B cell (primary cell): ENCODE data around the gene SLC7A10. TPM values are rescaled to one million over a fixed set of nuclear protein-coding genes. Genes with fewer than 3 reads are reported as not detected.

ENCODE experiments used
- ATAC-seq: fragments of 200-7000 bp; cut with Tn5 transposase; one replicate; pipeline ENCODE4 v1.10.0; 2021; ENCODE audit warnings: low read depth, mild to moderate bottlenecking, moderate number of reproducible peaks, moderate library complexity
- CTCF ChIA-PET: fragments of 350-600 bp; sonication (Branson Sonifier 250); formaldehyde crosslinking; loops from one replicate; lab custom pipeline; 2021; ENCODE audit warnings: antibody characterized with exemption, inconsistent platforms; lab: Charles Lee
- POLR2A ChIA-PET: fragments of 350-600 bp; sonication (Branson Sonifier 250); formaldehyde crosslinking; loops from one replicate; lab custom pipeline; 2021; ENCODE audit warnings: antibody characterized with exemption; lab: Charles Lee
- DNase-seq: peaks from one replicate; pipeline ENCODE4 v3.0.0; 2013
- H2AFZ ChIP-seq: 2 replicates; pipeline ENCODE4 v1.6.1; 2012; ENCODE audit warnings: mild to moderate bottlenecking, low read depth, low read length; ENCODE audit not compliant: insufficient read depth, poor library complexity, severe bottlenecking
- H3K27ac ChIP-seq, 2 donors: 1 replicate in 1 of 2; 2 replicates in 1 of 2; pipeline ENCODE4 v1.5.1; 2012 to 2013; ENCODE audit warnings: low read length in 2 of 2, mild to moderate bottlenecking in 2 of 2, moderate library complexity in 1 of 2
- H3K27me3 ChIP-seq, 4 experiments: fragments of 200-600 bp in 1 of 4; sonication (generic) in 1 of 4; replicated peaks in 1 of 4; 1 replicate in 2 of 4; 2 replicates in 2 of 4; pipeline versions ENCODE4 v1.6.1 to v1.7.0; 2013 to 2016; ENCODE audit warnings: low read length in 3 of 4, mild to moderate bottlenecking in 2 of 4, mixed read lengths in 1 of 4, moderate library complexity in 1 of 4; ENCODE audit not compliant: insufficient read depth in 4 of 4, control insufficient read depth in 3 of 4; ENCODE audit errors: control extremely low read depth in 1 of 4
- H3K36me3 ChIP-seq, 2 experiments: replicated peaks in 1 of 2; 1 replicate in 1 of 2; 2 replicates in 1 of 2; pipeline versions ENCODE4 v1.6.1 to v1.7.1; 2013; ENCODE audit warnings: low read length in 1 of 2; ENCODE audit not compliant: insufficient read depth in 2 of 2, control insufficient read depth in 1 of 2; ENCODE audit errors: control extremely low read depth in 1 of 2, extremely low read depth in 1 of 2
- H3K4me1 ChIP-seq, 2 donors: fragments of 200-600 bp in 1 of 2; sonication (generic) in 1 of 2; 1 replicate in 1 of 2; 2 replicates in 1 of 2; pipeline versions ENCODE4 v1.5.1 to v1.6.1; 2013 to 2017; ENCODE audit warnings: low read length in 2 of 2; ENCODE audit not compliant: control insufficient read depth in 2 of 2, insufficient read depth in 2 of 2
- H3K4me2 ChIP-seq: replicated peaks from 2 replicates; pipeline ENCODE3; 2012; ENCODE audit warnings: mild to moderate bottlenecking, low read depth, low read length; ENCODE audit not compliant: poor library complexity, severe bottlenecking
- H3K4me3 ChIP-seq, 5 experiments: fragments of 200-600 bp in 1 of 5; sonication (generic) in 1 of 5; 1 replicate in 3 of 5; 2 replicates in 2 of 5; pipeline versions ENCODE4 v1.5.1 to v1.7.0; 2011 to 2016; ENCODE audit warnings: low read length in 4 of 5, mild to moderate bottlenecking in 4 of 5, low read depth in 2 of 5, control low read depth in 1 of 5, moderate library complexity in 1 of 5; ENCODE audit not compliant: insufficient read depth in 1 of 5; ENCODE audit errors: control extremely low read depth in 1 of 5, extremely low read depth in 1 of 5
- H3K79me2 ChIP-seq: fragments of 200-600 bp; sonication (generic); one replicate; pipeline ENCODE4 v1.6.0; 2016; ENCODE audit warnings: low read length; ENCODE audit not compliant: control insufficient read depth, insufficient read depth
- H3K9ac ChIP-seq: fragments of 200-600 bp; sonication (generic); 2 replicates; pipeline ENCODE4 v1.6.1; 2017; ENCODE audit warnings: mild to moderate bottlenecking, low read length, moderate library complexity
- H3K9me3 ChIP-seq, 3 donors: one replicate each; pipeline versions ENCODE4 v1.6.1 to v1.7.1; 2013; ENCODE audit warnings: low read length in 2 of 3; ENCODE audit not compliant: control insufficient read depth in 2 of 3, insufficient read depth in 1 of 3; ENCODE audit errors: control extremely low read depth in 1 of 3
- H4K20me1 ChIP-seq: 2 replicates; pipeline ENCODE4 v1.6.0; 2012; ENCODE audit warnings: mild to moderate bottlenecking, low read length; ENCODE audit not compliant: insufficient read depth, control insufficient read depth, poor library complexity, severe bottlenecking
- H3K27ac Mint-ChIP-seq: one replicate; pipeline ENCODE4 v1.8.0; 2021; ENCODE audit warnings: mixed read lengths
- H3K27me3 Mint-ChIP-seq: one replicate; pipeline ENCODE4 v1.8.0; 2021; ENCODE audit warnings: mixed read lengths
- H3K4me1 Mint-ChIP-seq: one replicate; pipeline ENCODE4 v1.8.0; 2021; ENCODE audit warnings: mixed read lengths
- H3K4me3 Mint-ChIP-seq: one replicate; pipeline ENCODE4 v1.8.0; 2021; ENCODE audit warnings: mixed read lengths
- H3K9me3 Mint-ChIP-seq: one replicate; pipeline ENCODE4 v1.8.0; 2022; ENCODE audit warnings: mixed read lengths; ENCODE audit not compliant: insufficient read depth
- EZH2 ChIP-seq: IDR thresholded peaks from 2 replicates; pipeline ENCODE4 v1.6.1; 2012; ENCODE audit warnings: borderline replicate concordance, low read depth, mild to moderate bottlenecking, moderate library complexity, low read length; ENCODE audit not compliant: insufficient read depth, poor library complexity, severe bottlenecking
- WGBS: methylation state at CpG from one replicate; pipeline ENCODE4 v1.1.5; 2013; ENCODE audit warnings: missing lambda C conversion rate; ENCODE audit not compliant: insufficient coverage; 5-methylcytosine and 5-hydroxymethylcytosine counted together
- intact Hi-C: fragments of 100-400 bp; cut with micrococcal nuclease; formaldehyde crosslinking; loops from one replicate; pipeline ENCODE4 v1.10.0; 2022
- polyA plus RNA-seq: library from polyadenylated mRNA; depleted of rRNA; stranded (reverse); fragments of >200 nt; gene quantifications from 2 replicates; pipeline ENCODE4 v1.2.3, GENCODE V29; 2012
- total RNA-seq, 2 donors: library from RNA; stranded (reverse); fragments of 120-200 nt in 1 of 2; gene quantifications; 1 replicate in 1 of 2; 2 replicates in 1 of 2; pipeline versions ENCODE4 v1.2.3 to v1.2.4, GENCODE V29; 2013 to 2022
- TF ChIP-seq, protein P1 (sequence below): fragments of 200-600 bp; IDR thresholded peaks from one replicate; pipeline ENCODE4 v1.8.0; 2022; ENCODE audit warnings: antibody characterized with exemption, mild to moderate bottlenecking

Gene SLC7A10
- total and polyA plus RNA-seq, 2 donors (not counting 1 experiment from before 2014, with no cell fraction given): not detected

DNA sequence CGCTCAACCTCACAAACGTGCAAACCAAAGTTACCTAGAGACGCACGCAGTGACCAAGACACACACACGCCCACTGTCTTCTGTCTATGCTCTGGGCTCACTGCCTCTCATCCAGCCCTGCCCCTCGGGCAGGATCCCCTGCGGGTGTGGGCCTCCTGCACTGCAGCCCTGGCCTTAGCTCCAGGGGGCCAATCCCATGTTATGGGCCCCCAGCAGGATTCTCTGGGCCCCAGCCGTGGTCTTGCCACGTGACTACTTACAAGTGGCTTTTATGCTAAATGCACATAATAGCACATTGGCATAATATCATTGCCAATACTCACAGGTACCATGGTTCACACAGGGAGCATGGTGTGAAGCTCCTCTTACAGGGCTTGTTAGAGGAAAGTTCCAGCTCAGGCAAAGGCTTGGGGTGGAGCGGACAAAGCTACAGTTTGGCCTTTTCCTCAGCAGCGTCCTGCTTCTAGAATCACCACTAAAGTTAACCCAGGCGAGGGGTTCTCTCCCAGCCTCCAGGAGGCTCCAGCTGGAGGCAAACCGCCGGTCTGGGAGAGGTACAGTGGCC, 39.3 kb upstream of the SLC7A10 start:
- Histone ChIP-seq H3K27me3 (peaks cover 0 to 14% (median 4%) of the 10 kb centered on the region in 4 experiments), H3K9me3 (peaks cover 0 to 5% (median 0%) of the 10 kb centered on the region in 3 donors), H2AFZ (no peak overlapping the region), H3K4me2 (no peak overlapping the region), H3K9ac (no peak overlapping the region), H3K27ac (no peak overlapping the region), H4K20me1 (no peaks in the 10 kb centered on the region), H3K36me3 (no peaks in the 10 kb centered on the region), H3K4me3 (no peak overlapping the region), H3K79me2 (no peaks in the 10 kb centered on the region), H3K4me1 (peaks cover 13 to 14% of the 10 kb centered on the region in 2 donors)
- WGBS: 97% methylated on average over 11 of the region's 14 CpGs
- peaks cover 17% of the 10 kb centered on the region for H3K27me3 Mint-ChIP-seq
- ATAC-seq: no peak
- H3K4me3 Mint-ChIP-seq: no peak overlapping the region
- POLR2A ChIA-PET: no interaction called here
- peaks cover 14% of the 10 kb centered on the region for H3K4me1 Mint-ChIP-seq
- no peaks in the 10 kb centered on the region for H3K9me3 Mint-ChIP-seq
- H3K27ac Mint-ChIP-seq: no peak overlapping the region
- DNase-seq: no peak
- no peak for TF ChIP-seq EZH2
- TF ChIP-seq, protein P1, sequence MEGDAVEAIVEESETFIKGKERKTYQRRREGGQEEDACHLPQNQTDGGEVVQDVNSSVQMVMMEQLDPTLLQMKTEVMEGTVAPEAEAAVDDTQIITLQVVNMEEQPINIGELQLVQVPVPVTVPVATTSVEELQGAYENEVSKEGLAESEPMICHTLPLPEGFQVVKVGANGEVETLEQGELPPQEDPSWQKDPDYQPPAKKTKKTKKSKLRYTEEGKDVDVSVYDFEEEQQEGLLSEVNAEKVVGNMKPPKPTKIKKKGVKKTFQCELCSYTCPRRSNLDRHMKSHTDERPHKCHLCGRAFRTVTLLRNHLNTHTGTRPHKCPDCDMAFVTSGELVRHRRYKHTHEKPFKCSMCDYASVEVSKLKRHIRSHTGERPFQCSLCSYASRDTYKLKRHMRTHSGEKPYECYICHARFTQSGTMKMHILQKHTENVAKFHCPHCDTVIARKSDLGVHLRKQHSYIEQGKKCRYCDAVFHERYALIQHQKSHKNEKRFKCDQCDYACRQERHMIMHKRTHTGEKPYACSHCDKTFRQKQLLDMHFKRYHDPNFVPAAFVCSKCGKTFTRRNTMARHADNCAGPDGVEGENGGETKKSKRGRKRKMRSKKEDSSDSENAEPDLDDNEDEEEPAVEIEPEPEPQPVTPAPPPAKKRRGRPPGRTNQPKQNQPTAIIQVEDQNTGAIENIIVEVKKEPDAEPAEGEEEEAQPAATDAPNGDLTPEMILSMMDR: no peak
- CTCF ChIA-PET: no interaction called here
- intact Hi-C loops: no loop called here

DNA sequence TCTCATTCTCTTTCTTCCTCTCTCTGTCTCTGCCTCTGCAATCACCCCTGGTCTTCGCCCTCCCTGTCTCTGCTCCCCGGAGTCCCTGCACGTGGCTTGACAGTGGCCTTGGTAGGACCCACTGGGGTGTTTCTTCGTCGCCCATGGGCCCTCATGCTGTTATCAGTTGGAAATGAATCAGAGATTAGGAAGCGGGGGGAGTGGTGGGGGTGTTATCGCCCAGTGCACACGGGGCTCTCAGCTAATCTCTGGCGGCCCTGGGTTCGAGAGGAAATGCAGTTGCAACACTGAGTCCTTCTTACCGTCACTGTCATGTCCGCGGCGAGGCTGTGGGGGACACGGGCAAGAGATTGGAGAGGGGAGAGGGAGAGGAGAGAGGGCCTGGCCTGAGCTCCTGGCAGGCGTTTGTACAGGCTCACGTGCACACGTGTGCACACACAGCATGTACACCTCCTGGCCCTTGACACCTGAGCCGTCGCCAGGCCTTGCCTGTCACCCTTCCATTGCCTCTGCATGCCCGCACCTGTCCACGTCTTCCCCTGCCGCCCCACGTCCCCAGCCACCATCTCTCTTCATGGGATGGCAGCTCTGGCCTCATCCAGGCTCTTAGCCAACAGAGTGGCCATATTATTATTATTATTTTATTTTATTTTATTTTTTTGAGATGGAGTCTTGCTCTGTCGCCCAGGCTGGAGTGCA, 37.8 kb upstream of the SLC7A10 start:
- ATAC-seq (no peak), DNase-seq (no peak)
- no peak overlapping the region for H3K9ac ChIP-seq
- TF ChIP-seq, protein P1: no peak
- no peak for TF ChIP-seq EZH2
- no peak overlapping the region for H3K4me2 ChIP-seq
- H3K36me3 ChIP-seq: no peaks in the 10 kb centered on the region
- H3K27ac ChIP-seq: no peak overlapping the region
- no peak overlapping the region for H3K27ac Mint-ChIP-seq
- H3K27me3 ChIP-seq: peaks cover 0 to 9% (median 4%) of the 10 kb centered on the region in 4 experiments
- H3K4me1 Mint-ChIP-seq: peaks cover 14% of the 10 kb centered on the region
- H4K20me1 ChIP-seq: no peaks in the 10 kb centered on the region
- H3K27me3 Mint-ChIP-seq: peaks cover 19% of the 10 kb centered on the region
- 89% methylated on average over 14 of the region's 25 CpGs for WGBS
- no peak overlapping the region for H3K4me3 ChIP-seq
- ChIA-PET POLR2A (no interaction called here), CTCF (interaction anchor here (0.5 kb wide), 1 partner anchor 121 kb away, joined by 3 read pairs; no protein-coding TSS in a partner anchor)
- no peaks in the 10 kb centered on the region for H3K9me3 Mint-ChIP-seq
- H3K79me2 ChIP-seq: no peaks in the 10 kb centered on the region
- H2AFZ ChIP-seq: no peak overlapping the region
- H3K9me3 ChIP-seq: peaks cover 0 to 8% (median 0%) of the 10 kb centered on the region in 3 donors
- H3K4me1 ChIP-seq: peaks cover 13 to 14% of the 10 kb centered on the region in 2 donors
- intact Hi-C loops: no loop called here
- no peak overlapping the region for H3K4me3 Mint-ChIP-seq
